NCI-H446 (cell line): ENCODE measurements around the gene HSDL2.
"Not testable (repeated sequence)": the region's sequence is repeated elsewhere in the genome, so short reads cannot be mapped to it uniquely, and the experiment has no call there.

Experiments
- DNase-seq, 2 experiments: peaks; one replicate each; lab custom pipeline; 2025; lab: John Stamatoyannopoulos, UW

Gene HSDL2

DNA sequence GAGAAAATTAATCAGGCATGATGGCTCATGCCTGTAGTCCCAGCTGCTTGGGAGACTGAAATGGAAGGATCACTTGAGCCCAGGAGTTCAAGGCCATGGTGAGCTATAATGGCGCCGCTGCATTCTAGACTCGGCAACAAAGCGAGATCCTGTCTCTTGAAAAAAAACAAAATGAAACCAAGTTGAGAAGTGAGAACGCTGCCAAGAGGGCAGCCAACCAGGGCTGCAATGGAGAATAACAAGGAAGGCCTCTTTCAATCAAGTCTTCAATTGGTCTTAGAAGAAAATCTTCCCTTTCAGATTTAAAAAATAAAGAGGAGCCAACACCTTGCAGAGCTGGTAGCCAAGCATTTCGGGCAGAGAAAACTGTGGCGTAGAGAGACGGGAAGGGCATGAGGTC, 121.4 kb downstream of the HSDL2 start:
- no peak for DNase-seq

DNA sequence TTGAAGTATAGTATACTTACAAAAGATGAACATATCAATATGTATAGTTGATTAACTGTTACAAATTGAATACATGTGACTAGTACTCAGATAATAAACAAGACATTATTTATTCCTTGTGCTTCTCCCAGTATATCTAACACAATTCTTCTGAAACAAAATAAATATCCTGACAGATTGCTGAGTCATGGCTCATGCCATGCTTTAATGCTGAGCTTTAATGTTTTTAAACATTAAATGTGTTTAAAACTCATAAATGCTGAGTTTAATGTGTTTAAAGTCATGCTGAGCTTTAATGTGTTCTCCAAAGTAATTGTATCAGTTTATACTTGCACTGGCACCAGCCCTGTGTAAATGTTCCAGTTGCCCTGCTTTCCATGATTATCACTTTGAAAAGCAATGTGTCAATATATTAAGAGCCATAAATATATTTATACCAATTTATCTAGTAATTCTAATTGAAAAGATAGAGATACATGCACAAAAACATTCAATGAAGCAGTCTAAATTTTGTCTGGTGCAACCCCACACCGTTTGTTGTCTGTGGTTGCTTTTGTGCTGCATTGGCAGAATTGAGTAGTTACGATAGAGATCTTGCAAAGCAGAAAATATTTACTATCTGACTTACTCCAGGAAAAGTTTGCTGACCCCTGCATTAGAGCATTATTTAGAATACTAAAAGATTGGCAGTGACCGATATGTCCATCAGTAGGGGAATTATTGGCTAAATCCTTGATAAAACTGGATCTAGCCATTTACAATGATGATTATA, 122.5 kb downstream of the HSDL2 start:
- DNase-seq = no peak

DNA sequence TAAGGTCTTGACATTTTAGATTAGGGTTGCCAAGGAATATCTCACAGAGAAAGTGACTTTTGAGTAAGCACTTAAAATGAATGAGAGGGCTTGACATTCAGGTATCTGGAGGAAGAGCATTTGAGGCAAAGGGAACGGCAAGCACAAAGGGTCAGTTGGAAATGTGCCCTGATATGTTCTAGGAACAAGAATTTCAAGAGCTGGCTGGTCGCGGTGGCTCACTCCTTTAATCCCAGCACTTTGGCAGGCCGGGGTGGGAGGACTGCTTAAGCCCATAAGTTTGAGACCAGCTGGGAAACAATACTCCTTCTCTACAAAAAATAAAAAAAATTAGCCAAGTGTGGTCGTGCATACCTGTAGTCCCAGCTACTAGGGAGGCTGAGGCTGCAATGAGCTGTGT, 123.3 kb downstream of the HSDL2 start:
- DNase-seq = no peak

DNA sequence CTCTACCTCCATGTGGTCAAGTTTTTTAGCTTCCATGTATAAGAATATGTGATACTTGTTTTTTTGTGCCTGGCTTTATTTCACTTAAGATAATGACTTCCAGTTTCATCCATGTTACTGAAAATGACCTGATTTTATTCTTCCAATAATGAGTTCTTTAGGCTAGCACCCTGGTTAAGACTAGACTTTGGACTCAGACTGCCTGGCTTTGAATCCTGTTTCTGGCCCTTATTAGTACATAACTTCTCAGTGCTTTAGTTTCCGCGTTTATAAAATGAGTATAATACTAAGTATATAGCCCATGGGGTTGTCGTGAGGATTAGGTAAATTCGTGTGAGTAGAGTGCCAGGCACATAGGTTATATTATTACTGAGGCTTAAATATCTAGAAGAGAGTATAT, 125.2 kb downstream of the HSDL2 start:
- DNase-seq = no peak

DNA sequence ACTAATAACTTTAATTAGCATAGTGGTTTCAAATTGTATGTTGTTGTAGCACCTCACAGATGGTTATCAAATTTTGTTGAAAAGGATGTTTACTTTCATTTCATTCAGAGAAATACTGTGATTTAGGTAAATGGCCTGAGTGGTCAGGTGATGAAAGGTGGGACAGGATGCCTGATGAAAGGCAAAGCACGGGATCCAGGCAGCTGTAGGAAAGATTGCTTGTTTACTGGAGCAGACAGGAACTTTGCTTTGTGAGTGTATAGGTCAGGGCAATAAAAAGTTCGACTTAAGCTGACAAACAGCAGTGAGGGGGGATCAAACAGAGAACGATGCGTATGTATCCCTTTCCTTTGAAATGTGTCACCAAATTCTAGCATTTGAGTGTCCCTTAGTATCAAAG, 125.7 kb downstream of the HSDL2 start:
- DNase-seq = no peak

DNA sequence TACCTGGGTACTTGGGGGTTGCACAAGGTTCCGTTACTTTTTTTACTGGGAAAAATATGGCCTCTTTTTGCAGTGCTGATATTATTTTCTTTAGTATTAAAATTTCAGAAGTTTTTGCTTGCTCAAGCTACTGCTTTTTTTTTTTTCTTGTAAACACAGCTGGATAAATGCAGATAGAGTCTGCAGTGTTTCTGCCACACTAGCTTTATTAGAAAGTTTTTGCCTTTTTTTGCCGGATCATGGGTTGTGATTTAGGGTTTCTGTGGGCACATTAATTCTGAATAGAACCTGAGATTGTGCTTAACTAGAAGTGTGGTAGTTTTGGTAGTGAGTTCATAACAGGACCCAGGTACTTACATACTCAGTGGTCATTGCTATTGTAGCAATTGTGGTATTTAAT, 126.7 kb downstream of the HSDL2 start:
- DNase-seq = no peak

DNA sequence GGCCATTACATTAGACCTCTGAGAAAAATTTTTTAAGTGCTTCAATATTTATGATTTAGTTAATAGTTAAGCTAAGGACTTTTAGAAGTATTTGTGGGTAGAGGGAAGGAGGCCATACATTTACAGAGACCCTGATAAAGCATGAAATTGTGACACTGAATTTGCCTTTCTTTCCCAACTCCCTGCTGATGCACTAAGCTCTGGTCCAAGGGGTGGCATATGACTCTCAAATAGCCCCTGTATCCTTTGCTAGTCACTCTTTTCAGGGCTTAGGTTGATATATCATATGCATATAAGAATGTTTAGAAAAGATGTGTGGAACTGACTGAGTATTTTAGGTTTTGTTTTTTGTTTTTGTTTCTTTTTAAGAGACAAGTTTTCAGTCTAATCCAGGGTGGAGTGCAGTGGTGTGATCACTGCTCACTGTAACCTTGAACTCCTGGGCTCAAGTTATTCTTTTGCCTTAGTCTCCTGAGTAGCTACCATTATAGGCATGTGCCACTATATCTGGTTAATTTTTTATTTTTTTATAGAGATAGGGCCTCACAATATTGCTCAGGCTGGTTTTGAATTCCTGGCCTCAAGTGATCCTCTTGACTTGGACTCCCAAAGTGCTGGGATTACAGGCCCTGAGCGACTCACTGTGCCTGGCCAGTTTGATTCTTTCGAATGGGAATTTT, 127.2 kb downstream of the HSDL2 start:
- DNase-seq = no peak

DNA sequence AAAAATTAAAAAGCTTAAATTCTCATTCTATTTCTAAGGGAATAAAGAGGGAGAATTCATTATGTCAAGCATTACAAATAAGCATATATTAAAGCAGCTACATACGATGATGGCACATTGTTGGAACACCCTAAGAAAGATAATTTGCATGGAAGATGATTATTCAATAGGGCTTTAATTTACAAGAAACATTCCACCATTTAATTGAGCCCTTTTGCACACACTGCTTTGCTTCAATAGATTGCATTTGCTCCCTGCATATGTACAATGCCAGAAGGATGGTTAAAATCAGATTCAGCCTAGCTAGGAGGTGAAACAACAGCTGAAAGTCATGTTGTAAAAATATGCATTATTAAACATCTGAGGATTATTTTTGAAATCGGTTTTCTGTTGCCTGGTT, 128.5 kb downstream of the HSDL2 start:
- no peak for DNase-seq

DNA sequence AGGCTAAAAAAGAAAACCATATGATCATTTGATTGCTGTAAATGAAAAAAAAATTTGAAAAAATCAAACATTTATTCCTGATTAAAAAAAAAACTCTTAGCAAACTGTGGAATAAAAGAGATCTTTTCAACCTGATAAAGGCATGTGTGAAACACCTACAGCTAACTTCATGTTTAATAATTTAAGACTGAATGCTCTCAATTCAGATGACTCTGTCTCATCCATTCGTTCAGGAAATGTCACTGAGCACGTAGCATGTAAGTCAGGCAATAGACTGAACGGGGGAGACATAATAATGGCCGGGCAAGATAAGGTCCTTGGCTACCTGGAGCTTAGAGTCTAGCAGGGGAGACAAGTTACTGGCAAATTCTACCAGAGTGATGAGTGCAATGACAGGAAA, 132.5 kb downstream of the HSDL2 start:
- not testable (repeated sequence) for DNase-seq

DNA sequence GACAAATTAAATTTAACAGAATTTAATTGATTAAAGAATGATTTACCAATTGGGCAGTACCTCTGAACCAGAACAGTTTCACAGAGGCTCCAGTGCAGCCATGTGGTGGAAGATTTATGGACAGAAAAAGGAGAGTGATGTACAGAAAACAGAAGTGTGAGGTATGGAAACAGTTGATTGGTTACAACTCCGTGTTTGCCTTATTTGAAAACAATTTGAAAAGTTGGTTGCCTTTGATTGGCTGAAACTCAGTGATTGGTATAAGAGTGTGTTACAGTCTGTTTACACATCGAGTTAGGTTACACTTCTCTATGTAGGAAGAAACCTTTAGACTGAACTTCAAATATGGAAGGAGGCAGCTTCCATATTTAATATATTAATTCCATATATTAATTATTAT, 136.9 kb downstream of the HSDL2 start:
- no peak for DNase-seq

DNA sequence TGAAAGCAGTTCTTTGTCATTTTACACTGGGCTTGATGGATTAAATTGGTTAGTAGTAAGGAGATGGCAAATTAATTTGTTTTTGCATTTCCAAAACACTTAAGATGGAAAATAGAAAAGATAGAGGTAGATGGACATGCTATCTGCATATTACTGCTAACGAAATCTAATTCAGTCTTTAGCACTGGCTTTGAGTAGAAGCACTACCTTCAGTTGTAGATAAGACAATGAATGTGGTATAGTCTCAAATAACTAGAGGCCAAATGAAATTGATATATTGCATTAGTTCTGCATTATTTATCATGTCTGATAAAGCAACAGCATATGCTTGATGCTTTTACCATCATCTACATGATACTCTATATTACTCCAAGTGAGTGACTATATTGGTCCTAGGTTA, 140.2 kb downstream of the HSDL2 start:
- DNase-seq = no peak

DNA sequence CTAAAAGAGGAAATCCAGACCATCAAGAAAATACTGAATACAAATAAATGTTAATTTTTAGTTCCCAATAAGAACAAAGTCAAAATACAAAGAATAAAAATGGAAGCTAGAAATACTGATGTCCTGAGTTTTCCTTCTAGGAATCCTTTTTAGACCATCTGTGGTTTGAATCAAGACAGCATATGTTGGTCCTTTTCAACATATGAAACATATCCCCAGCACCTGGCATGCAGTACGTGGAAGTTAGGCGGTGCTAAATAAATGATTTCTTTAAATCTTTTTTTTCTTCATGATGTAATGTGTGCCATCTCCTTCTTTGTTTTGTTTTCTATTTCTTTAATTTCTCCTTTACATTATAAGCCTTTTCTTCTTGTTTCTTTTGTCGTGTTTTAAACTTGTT, 140.7 kb downstream of the HSDL2 start:
- DNase-seq = peak in 1 of 2 experiments; percentile 16
